NB4 (cell line): Measurements from ENCODE around the gene KLHL6.

ENCODE experiments used
- CTCF ChIP-seq: IDR thresholded peaks from one replicate; pipeline ENCODE4 v1.5.1; 2012; ENCODE audit warnings: low read depth, low read length
- MYC ChIP-seq: IDR thresholded peaks from 2 replicates; pipeline ENCODE4 v1.6.1; 2011; ENCODE audit warnings: low read depth, low read length
- POLR2A ChIP-seq: IDR thresholded peaks from 2 replicates; pipeline ENCODE4 v1.6.1; 2011; ENCODE audit warnings: mild to moderate bottlenecking; ENCODE audit not compliant: insufficient read length; ENCODE audit errors: extremely low read depth
- TF ChIP-seq, protein P1 (sequence below): IDR thresholded peaks from 2 replicates; pipeline ENCODE4 v1.6.1; 2011; ENCODE audit warnings: low read depth, low read length

DNA sequence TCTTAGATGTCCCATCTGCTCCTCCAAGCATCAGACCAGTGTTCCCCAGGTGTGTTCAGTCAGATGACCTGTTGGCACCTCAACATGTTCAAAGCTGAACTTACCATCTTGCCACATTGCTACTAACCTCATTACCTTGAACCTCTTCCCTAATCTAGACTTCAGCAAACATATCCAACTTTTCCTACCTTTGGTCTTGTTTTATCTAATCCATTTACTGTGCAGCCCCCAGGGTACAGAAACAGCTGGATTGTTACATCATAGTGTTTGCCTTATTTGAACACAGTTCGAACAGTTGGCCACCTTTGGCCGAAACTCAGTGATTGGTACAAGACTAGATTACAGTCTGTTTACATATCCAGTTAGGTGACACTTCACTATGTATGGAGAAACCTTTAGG, 91.0 kb downstream of the KLHL6 start:
- TF ChIP-seq CTCF, result no peak
- TF ChIP-seq POLR2A, result no peak
- TF ChIP-seq, protein P1, sequence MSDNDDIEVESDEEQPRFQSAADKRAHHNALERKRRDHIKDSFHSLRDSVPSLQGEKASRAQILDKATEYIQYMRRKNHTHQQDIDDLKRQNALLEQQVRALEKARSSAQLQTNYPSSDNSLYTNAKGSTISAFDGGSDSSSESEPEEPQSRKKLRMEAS, result no peak
- TF ChIP-seq MYC, result no peak
